ENCODE results near the gene MINDY2. TPM values are rescaled to one million over a fixed set of nuclear protein-coding genes. Genes with fewer than 3 reads are reported as not detected.
A peak's percentile ranks its signal among the peaks of the same experiment; 100 is the strongest.
"Not testable (repeated sequence)": the region's sequence is repeated elsewhere in the genome, so short reads cannot be mapped to it uniquely, and the experiment has no call there.

MINDY2 gene
- total RNA-seq, 1 donor from 2014 or later: 17.5 TPM

DNA sequence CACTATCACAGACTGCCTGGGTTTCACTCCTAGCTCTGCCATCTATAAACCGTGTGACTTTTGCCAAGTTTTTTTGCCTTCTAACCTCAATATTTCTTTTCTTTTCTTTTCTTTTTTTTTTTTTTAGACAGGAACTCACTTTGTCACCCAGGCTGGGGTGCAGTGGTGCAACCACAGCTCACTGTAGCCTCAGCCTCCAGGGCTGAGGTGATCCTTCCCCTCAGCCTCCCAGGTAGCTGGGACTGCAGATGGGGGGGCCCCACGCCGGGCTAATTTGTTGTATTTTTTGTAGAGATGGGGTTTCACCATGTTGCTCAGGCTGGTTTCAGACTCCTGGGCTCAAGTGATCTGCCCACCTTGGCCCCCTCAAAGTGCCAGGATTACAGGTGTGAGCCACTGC lies 18.4 kb upstream of the MINDY2 start:
- no peak for DNase-seq

DNA sequence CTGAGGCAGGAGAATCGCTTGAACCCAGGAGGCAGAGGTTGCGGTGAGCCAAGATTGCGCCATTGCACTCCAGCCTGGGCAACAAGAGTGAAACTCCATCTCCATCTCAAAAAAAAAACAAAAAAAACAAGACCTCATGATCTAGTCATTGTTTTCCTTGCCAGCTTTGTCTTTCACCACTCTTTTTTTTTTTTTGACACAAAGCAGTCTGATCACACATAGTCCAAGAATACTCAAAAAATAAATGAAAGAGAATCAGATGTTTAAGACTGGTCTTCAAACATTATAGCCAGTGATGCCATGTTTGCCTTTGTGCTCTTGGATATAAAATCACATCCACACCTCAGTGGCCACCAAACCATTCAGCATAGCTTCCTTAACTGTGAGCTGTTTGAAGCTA lies 15.8 kb upstream of the MINDY2 start:
- DNase-seq: no peak

DNA sequence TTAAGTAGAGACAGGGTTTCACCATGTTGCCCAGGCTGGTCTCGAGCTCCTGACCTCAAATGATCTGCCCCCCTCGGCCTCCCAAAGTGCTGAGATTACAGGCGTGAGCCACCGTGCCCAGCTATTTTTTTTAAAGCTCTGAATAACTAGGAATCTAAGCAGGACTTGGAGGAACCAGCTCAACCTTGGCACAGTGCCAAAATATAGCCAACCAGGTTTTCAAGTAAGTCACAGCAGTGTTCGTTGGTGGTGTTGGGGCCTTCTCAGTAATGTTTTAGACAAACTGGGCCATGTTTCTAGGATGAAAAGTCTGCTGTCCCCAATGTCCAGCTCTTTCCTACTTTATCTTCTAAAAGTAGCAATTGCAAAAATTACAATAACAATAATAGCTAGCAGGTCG lies 15.1 kb upstream of the MINDY2 start:
- peak; percentile 59 for DNase-seq

DNA sequence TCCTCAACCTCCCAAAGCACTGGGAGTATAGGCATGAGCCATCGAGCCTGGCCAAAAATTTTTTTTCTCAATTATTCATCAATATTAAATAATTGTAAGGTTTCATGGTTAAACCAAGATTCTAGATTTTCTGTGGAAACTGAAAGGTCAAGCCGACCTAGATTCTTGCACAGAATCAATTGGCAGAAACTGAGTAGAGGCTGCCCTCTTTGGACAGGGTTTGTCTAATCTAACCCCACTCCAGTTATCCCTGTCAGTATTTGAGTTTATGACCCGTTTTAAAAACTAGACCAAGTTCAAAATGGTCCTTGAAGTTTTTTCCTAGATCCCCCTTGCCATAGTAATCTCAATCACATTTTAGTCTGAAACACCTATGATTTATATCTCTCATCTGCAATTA lies 13.0 kb upstream of the MINDY2 start:
- peak; percentile 44 for DNase-seq

DNA sequence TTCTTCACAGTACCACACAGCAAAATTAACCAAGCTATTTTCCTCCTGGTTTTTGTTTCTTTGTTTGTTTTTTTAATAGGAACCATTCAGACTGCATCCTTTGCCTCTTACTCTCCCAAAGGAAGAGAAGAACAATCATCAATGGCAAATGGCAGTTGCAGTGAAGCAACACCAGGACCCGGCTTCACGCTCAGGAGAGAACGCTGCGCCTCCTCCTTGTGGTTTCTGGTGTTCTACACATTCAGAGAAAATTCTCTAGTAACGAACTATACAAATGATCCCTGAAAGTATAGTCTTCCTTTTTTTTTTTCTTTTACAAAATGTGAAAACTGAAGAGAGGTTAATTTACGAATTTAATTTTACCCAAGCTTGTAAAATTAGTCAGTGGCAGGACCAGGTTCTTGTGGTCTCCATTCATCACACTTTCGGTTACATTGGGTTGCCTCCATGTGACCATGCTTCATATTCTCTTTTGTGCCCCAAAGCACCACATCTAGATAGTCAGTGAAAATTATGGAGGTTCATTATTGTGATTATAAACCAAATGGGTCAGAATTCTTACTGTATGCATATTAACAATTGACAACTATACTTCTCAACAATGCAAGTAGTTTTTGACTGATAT lies 10.6 kb upstream of the MINDY2 start:
- DNase-seq: no peak

DNA sequence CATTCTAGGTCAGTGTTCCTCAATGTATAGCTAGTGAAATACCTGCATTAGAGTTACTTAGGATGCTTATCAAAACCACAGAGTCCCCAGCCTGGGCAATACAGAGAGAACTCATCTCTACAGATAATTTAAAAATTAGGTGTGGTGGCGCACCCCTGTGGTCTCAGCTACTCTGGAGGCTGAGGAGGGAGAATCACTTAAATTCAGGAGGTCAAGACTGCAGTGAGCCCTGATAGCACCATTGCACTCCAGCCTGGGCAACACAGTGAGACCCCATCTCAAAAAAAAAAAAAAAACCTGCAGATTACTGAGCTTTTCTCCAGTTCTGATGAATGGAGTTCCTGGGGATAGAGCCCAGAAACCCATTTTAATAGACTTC lies 10.1 kb upstream of the MINDY2 start:
- DNase-seq: no peak

DNA sequence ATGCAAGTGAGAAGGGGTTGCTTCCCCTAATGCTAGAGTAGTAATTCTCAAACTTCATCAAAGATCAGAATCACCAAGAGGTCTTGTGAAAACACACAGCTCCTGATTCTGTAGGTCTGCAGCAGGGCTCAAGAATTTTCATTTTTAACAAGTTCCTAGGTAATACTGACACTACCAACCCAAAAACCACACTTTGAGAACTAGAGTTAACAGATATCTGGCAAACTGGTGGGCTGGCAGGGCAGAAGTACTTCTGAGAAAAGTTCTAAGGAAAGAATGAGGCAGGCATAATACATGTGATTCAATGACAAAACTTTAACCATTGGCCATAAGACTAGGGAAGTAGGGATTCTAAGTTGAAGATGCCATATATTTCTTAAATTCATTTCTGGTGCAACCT lies 8.8 kb upstream of the MINDY2 start:
- no peak for DNase-seq

DNA sequence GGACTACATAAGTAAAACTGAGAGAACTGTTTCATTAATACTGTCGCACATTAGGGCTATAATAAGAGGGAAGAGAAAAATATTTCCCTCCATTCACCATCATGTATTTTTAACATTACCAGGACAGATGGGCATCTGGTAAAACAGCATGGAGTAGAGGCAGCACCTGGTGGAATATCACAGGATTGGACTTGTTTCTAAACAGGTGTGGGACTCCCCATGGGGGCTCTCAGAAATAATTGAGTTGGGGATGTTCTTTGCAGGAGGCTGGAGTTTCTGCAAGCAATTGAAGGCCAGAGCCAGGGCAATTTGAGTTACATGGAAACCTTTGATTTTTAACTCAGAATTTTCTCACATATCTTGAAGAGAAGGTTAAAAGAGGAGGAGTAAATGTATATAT lies 8.4 kb upstream of the MINDY2 start:
- no peak for DNase-seq

DNA sequence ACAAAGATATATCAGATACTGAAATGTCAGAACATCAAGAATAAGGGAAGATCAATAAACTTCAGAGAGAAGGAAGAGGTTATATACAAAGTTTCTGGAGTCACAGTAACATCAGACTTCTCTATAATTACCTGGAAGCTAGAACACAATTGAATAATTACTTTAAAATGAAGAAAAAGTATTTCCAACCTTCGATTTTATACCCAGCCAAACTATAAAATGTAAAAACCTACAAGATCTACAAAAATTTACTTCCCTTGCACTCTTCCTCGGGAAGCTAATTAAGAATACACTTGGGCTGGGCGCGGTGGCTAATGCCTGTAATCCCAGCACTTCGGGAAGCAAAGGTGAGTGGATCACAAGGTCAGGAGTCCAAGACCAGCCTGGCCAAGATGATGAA lies 6.6 kb upstream of the MINDY2 start:
- no peak for DNase-seq

DNA sequence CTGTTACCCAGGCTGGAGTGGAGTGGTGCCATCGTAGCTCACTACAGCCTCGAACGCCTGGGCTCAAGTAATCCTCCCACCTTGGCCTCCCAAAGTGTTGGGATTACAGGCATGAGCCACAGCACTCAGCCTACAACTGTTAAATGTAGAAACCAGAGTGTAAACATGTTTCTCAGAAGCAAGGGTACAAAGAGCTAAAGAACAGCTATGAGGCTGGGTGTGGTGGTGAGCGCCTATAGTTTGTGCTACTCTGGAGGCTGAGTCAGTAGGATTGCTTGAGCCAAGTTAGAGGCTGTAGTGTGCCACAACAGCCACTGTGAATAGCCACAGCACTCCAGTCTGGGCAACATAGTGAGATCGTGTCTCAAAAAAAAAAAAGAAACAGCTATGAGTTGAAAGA lies 4.8 kb upstream of the MINDY2 start:
- DNase-seq: no peak

DNA sequence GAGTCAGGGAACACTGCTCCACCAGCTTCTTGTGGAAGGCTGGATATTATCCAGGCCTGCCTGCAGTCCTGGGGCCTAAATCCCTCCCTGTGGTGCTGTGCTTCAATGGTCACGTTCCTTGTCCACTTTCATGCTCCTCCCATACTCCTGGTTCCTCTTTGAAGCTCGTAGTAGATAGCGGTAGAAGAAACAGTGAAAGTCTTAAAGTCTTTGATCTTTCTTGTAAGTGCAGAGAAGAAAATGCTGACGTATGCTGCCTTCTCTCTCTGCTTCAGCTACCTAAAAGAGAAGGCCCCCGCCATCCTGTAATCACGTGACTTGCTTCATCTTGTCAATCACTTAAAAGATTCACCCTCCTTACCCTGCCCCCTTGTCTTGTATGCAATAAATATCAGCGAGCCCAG lies 2.5 kb upstream of the MINDY2 start:
- not testable (repeated sequence) for DNase-seq

DNA sequence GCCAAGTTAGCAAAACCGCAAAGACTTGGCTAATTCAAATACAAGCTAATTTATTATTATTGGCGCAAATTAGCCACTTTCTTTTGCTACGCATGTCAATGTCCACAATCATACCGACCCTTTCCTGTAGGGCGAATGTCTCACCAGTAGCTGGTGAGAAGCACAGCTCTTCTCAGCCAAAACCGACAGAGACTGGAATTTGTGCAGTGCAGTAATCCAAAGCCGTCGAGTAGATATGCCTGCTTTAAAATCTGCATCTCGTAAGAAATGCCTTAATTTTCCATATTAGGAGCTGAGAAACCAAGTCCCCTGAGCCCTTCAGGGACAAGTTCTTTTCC lies 614 bp upstream of the MINDY2 start:
- peak; percentile 70 for DNase-seq

DNA sequence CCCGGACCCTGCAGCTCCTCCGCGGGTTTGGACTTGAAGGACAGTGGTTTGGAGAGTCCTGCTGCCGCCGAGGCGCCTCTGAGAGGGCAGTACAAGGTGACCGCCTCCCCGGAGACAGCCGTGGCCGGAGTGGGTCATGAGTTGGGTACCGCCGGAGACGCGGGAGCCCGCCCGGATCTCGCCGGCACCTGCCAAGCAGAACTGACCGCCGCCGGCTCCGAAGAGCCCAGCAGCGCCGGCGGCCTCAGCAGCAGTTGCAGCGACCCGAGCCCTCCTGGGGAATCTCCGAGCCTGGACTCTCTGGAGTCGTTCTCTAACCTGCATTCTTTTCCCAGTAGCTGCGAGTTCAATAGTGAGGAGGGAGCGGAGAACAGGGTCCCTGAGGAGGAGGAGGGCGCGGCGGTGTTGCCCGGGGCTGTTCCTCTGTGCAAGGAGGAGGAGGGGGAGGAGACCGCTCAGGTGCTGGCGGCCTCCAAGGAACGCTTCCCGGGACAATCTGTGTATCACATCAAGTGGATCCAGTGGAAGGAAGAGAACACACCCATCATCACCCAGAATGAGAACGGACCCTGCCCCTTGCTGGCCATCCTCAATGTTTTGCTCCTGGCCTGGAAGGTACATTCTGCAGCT lies 634 bp downstream of the MINDY2 start:
- no peak for DNase-seq

DNA sequence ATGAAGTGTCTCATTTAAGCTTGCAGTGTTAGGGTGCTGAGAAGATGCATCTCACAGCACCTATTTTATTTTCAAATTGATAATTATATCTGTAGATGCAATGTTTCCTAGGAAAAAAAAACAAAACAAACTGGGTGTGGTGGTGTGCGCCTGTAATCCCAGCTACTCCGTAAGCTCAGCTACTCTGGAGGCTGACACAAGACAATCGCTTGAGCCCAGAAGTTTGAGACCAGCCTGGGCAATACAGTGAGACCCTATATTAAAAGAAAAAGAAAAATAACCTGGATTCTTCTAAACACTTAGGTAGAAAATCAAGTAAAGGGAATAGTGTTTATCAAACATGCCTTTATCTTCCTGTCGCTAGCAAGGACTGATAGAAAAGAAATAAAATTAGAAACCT lies 1.9 kb downstream of the MINDY2 start:
- no peak for DNase-seq

DNA sequence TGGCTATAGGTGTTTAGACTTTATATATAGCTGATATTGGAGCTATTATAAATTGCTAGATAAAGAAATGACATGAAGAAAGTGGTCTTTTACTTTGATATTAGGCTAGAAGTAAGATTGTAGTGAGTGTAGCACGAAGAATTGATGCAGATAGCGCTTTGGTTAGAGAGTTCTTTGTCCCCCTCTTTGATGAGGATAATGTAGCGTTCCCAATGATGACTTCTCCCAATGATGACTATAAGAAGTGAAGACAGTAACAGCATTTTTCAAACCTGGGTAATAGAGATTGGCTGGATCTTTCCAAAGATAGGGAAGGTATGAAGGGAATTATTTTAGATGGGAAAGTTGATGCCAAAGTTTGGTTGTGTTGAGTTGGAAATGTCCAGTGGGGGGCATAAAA lies 4.3 kb downstream of the MINDY2 start:
- no peak for DNase-seq

DNA sequence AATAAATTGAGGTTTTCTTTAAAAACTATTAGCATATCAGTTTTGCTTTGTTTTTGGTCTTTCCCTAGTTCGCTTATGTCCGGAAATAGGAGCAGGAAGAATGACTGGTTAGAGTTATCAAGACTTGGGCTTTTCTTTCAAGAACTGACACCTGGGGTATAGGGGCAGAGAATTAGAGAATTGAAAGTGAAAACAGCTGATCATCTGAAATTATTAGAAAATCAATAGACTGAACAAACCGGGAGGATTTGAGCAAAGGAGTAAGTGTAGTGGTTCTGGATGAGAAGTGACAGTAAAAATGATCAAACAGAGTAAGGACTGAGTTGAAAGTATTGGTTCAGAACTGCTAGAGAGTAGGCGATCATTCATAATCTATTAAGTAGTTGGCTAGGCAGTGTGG lies 6.0 kb downstream of the MINDY2 start:
- DNase-seq: no peak

DNA sequence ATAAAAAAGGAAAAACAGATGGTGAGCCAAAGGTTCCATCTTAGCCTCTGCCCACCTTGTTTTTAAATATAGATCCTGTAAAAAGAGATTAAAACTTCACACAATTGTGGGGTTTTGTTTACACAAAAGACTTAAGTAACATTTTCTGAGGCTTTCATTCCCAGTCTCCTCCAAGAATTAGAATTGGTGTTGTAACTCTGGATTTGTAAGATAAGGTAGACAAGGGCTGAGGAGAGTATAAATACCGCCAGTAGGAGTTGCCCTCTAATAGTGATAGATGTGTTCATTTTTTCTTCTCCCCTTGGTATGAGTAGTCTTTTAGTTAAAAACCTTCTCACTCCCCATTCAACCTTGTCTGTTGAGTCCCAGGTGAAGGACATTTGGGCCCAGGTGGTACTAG lies 8.5 kb downstream of the MINDY2 start:
- DNase-seq: no peak

DNA sequence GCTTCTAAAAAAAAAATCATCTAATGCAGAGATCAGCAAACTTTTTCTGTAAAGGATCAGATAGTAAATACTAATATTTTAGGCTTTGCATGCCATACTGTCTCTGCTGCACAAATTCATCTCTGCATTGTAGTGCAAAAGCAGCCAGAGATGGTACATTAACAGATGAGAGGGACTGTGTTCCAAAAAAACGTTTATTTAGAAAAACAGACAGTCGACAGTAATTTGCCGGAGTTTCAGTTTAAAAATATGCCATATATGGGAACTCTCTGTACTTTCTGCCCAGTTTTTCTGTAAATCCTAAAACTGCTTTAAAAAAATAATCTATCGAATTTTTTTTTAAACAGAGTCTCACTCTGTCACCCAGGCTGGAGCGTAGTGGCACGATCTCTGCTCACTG lies 14.3 kb downstream of the MINDY2 start:
- DNase-seq: no peak

DNA sequence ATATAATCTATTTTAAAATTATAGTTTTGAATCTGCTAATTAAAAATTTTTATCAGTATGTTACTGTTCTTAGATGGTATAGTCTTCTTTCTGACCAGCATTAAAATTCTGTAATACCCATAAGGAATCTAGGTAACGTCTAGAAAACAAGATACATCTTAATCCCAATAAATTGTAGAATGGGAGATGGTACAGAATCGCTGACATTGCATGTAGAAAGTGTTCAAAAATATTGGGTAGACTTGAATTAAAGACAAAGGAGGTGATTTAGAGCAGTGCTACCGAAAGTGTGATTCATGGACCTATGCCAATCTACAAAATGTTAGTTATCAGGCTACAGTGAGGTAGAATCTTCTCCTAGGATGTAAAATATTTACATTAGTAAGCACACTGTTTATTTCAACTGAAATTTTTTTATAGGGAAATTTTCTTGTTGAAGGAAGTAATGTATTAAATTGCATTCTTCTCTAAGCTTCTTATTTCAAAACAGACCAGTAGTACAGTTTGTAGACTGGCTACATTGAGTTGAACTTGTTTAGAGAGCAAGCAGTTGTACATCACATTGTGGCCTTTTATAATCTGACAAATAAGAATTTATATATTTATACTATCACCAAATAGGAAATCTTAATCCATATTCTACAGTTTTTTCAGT lies 17.1 kb downstream of the MINDY2 start:
- DNase-seq: no peak

DNA sequence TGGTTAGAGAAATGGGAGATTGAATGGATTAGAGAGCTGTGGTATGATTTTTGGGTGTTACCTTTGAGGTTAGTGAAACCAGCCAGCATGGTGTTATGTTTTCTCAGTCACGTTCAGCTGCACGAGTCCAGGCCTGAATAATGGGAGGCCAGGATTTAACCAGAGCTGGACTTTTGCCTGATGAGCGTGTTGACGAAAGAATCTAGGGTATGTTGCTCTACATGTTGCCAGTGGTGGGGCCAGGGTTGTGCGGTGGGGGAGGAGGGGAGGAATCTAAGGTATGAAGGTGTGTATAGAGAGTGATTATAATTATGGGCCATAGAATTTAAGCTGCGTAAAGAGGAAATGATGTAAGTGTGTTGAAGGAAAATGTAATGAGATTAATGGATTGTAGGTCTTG lies 22.8 kb downstream of the MINDY2 start:
- no peak for DNase-seq

DNA sequence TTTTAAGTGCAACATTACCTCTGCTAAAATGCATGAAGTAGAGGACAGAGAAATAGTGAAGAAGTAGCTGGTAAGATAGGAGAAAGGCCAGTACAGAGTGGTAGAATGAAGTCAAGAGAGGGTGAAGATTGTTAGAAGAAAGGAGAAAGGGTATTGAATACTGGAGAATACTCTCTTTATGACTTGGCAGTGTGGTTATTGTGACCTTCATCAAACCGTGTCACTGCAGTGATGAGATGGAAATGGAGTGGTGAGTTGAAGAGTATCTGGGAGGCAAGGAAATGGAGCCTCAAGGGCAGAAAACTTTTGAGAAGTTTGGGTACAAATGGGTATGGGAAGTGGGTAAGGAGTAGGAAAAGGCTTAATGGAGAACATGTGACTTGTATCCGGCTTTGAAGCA lies 24.7 kb downstream of the MINDY2 start:
- DNase-seq: no peak

DNA sequence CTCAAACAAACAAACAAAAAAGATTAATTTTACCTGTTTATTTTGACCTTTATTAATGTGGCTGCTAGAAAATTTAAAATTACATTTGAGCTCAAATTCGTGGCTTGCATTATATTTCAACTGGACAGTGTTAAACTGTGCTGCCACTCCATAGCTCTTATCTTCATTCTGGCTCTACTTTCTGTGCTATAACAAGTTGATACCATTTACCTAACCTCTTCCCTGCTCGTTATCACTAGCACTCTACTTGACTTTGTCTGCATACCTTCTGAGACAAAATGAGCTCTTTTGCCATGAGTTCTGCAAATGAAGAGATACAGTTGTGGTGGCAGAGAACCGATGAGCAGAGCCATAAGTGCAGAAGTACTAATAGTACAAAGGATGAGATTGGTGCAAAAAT lies 26.4 kb downstream of the MINDY2 start:
- DNase-seq: no peak

DNA sequence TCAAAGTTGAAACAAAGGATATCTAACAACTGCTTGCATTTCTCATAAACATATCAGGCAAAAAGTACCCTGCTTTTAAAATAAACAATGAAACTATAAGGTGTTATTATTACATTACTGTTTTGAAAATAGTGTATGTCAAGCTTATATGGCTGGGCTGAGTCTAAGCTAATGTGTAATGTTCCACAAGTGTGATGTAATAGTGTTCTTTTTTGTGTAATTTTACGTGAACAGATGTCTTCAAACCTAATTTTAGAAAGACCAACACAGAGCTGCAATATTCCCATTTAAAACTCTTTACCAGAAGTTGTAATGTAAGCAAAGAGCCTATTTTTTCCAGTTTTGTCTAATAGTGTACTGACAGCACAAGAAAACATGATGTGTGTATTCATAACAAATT lies 34.0 kb downstream of the MINDY2 start:
- DNase-seq: no peak

DNA sequence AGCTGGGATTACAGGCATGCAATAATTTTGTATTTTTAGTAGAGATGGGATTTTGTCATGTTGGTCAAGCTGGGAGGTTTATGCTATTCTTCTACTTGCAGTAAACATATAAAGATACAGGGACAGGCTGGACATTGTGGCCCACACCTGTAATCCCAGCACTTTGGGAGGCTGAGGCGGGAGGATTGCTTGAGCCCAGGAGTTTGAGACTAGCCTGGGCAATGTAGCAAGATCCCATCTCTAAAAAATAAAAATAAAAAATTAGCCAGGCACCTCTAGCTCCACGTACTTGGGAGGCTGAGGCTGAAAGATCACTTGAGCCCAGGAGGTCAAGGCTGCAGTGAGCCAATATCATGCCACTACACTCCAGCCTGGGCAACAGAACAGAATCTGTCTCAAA lies 52.2 kb downstream of the MINDY2 start:
- not testable (repeated sequence) for DNase-seq

DNA sequence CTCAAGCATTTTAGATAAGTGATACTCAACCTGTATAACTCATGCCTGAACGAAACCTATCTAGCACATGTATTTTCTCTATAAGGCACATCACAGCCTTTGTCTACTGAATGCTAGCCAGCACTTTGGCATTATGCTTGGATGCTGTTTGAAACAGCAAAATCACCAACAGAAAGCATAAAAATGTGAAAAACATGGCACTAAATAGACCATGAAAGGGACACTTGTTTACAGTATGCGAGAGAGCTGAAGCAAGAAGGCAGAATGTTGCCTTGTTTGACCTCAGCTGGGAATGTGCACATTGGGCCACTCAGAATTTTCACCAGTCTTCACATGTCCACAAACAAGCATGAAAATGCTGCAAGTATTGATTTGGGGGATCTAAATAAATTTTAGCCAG lies 59.5 kb downstream of the MINDY2 start:
- DNase-seq: no peak

All from dermis blood vessel endothelial cell (primary cell).